Measurements from ENCODE around the gene TPK1. TPM values are rescaled to one million over a fixed set of nuclear protein-coding genes. Genes with fewer than 3 reads are reported as not detected.

The TPK1 gene
- total and polyA plus RNA-seq, 2 of the 8 experiments (the other 6 are each of a cell fraction or from before 2014, with no cell fraction given) = 1.9 to 2.7 TPM

- no peaks in the 10 kb centered on the region for H3K79me2 ChIP-seq (ENCODE audit: control insufficient read depth in 1 of 2, insufficient read depth in 2 of 2, low read length in 2 of 2)
- 100% methylated on average over 1 of the region's 1 CpG; no CpG with 5 or more reads in 1 of the 2 experiments for WGBS, 2 experiments (ENCODE audit: extremely low coverage in 1 of 2, insufficient coverage in 1 of 2, insufficient read length in 1 of 2, insufficient replicate concordance in 2 of 2, low coverage in 1 of 2, low lambda C conversion rate in 2 of 2, missing lambda C conversion rate in 1 of 2)
- H3K4ac ChIP-seq (replicated peaks; ENCODE audit: insufficient read length, low read depth, low read length) = no peak overlapping the region
- no peak overlapping the region for H2BK5ac ChIP-seq (ENCODE audit: low read depth, low read length)
- no peaks in the 10 kb centered on the region for H4K20me1 ChIP-seq (replicated peaks in 1 of 2; ENCODE audit: control insufficient read depth in 1 of 2, insufficient read depth in 2 of 2, low read length in 2 of 2)
- H2AK5ac ChIP-seq (ENCODE audit: low read depth, low read length) = no peak overlapping the region
- no peaks in the 10 kb centered on the region for H3K23me2 ChIP-seq (ENCODE audit: low read depth, low read length)
- no peak overlapping the region for H2BK12ac ChIP-seq (ENCODE audit: low read depth, low read length)
- CTCF ChIA-PET (ENCODE audit: partially characterized antibody) = interaction anchor here (1.0 to 1.5 kb wide), 2 partner anchors 19 to 209 kb away, joined by 4 read pairs; no protein-coding TSS in a partner anchor
- H3K56ac ChIP-seq (replicated peaks; ENCODE audit: insufficient read length, low read depth, low read length) = no peak overlapping the region
- H3K4me2 ChIP-seq (ENCODE audit: insufficient read depth in 1 of 2, low read depth in 2 of 2, low read length in 2 of 2) = no peak overlapping the region
- no peaks in the 10 kb centered on the region for H3K36me3 ChIP-seq (ENCODE audit: control insufficient read depth in 2 of 4, insufficient read depth in 4 of 4, low read length in 3 of 4)
- H2BK120ac ChIP-seq (replicated peaks; ENCODE audit: low read depth, low read length) = no peak overlapping the region
- H3K18ac ChIP-seq (ENCODE audit: extremely low read depth, low read length) = no peak overlapping the region
- H3K27me3 ChIP-seq (replicated peaks in 1 of 4; ENCODE audit: control insufficient read depth in 3 of 4, extremely low read depth in 1 of 4, insufficient read depth in 3 of 4, low read length in 3 of 4) = peaks cover 0 to 1% (median 0%) of the 10 kb centered on the region in 4 experiments; a peak in 1 of 7 replicates
- no peak overlapping the region for H4K5ac ChIP-seq (ENCODE audit: insufficient read length, low read depth, low read length)
- DNase-seq (ENCODE audit: low read depth in 1 of 2, low spot score in 2 of 2) = no peak
- H3K23ac ChIP-seq (ENCODE audit: insufficient read length) = no peak overlapping the region
- no peak overlapping the region for H4K8ac ChIP-seq (ENCODE audit: extremely low read depth, insufficient read depth, low read length)
- no peak overlapping the region for H3K14ac ChIP-seq (ENCODE audit: insufficient read length)
- no peaks in the 10 kb centered on the region for H3K9me3 ChIP-seq (ENCODE audit: insufficient read depth in 2 of 2, low read depth in 1 of 2, low read length in 1 of 2)
- no peaks in the 10 kb centered on the region for H3K79me1 ChIP-seq (ENCODE audit: low read depth, low read length)
- H3K4me3 ChIP-seq (ENCODE audit: extremely low read depth in 1 of 4, insufficient read depth in 2 of 4, low read depth in 3 of 4, low read length in 4 of 4) = no peak overlapping the region
- H3K4me1 ChIP-seq (replicated peaks in 1 of 4; ENCODE audit: control insufficient read depth in 3 of 4, insufficient read depth in 4 of 4, low read length in 3 of 4) = peaks cover 0 to 2% (median 0%) of the 10 kb centered on the region in 4 experiments; a peak in 1 of 7 replicates
- no peak overlapping the region for H3K27ac ChIP-seq (ENCODE audit: low read depth, low read length)
- H2BK15ac ChIP-seq (ENCODE audit: low read length) = no peak overlapping the region
- POLR2A ChIA-PET (ENCODE audit: partially characterized antibody) = no interaction called here
- H2AFZ ChIP-seq (ENCODE audit: low read length) = no peak overlapping the region
- no peak overlapping the region for H3K9ac ChIP-seq (replicated peaks in 1 of 4; ENCODE audit: extremely low read depth in 1 of 4, low read depth in 3 of 4, low read length in 3 of 4)
- no peak overlapping the region for H2BK20ac ChIP-seq (ENCODE audit: low read length)
- no peak overlapping the region for H4K91ac ChIP-seq (replicated peaks; ENCODE audit: insufficient read length, low read length)
- no peak for FAIRE-seq
- no peak for TF ChIP-seq EZH2 (IDR thresholded peaks at IDR 0.05; ENCODE audit: low read depth, low read length, severe bottlenecking)
- TF ChIP-seq POLR2AphosphoS5 (IDR thresholded peaks at IDR 0.05; ENCODE audit: low read depth, low read length) = no peak
- no peak for TF ChIP-seq RBBP5 (IDR thresholded peaks at IDR 0.05; ENCODE audit: borderline replicate concordance, low read depth, low read length)
- TF ChIP-seq CBX8 (IDR thresholded peaks at IDR 0.05; ENCODE audit: borderline replicate concordance, low read depth, low read length) = no peak
- no peak for TF ChIP-seq SIX5 (IDR thresholded peaks at IDR 0.05; ENCODE audit: low read depth, low read length)
- no peak for TF ChIP-seq CTCF (IDR thresholded peaks at IDR 0.05; ENCODE audit: control extremely low read depth in 1 of 3, insufficient read depth in 1 of 3, low read depth in 1 of 3, low read length in 3 of 3)
- no peak for TF ChIP-seq JUN (IDR thresholded peaks at IDR 0.05; ENCODE audit: low read depth, low read length)
- TF ChIP-seq KDM4A (IDR thresholded peaks at IDR 0.05; ENCODE audit: low read depth, low read length, severe bottlenecking) = no peak
- TF ChIP-seq JUND (IDR thresholded peaks at IDR 0.05; ENCODE audit: low read length) = no peak
- no peak for TF ChIP-seq GABPA (IDR thresholded peaks at IDR 0.05; ENCODE audit: borderline replicate concordance, insufficient read depth, low read length)
- TF ChIP-seq HDAC6 (IDR thresholded peaks at IDR 0.05; ENCODE audit: low read depth, low read length) = no peak
- no peak for TF ChIP-seq SUZ12 (IDR thresholded peaks at IDR 0.05; ENCODE audit: low read length)
Observed at GRCh38 chr7:144473908-144474307, 361.9 kb downstream of the TPK1 start.

Data from H1 (cell line).